Breast epithelium (tissue), 3 donors: ENCODE measurements around the gene ELMOD3.

Experiments
- POLR2A ChIP-seq: fragments of 450-650 bp; IDR thresholded peaks from one replicate; pipeline ENCODE4 v1.6.1; 2016; ENCODE audit warnings: antibody characterized with exemption, mild to moderate bottlenecking, moderate library complexity
- POLR2AphosphoS5 ChIP-seq, 3 donors: sonication (generic); formaldehyde crosslinking; IDR thresholded peaks; one replicate each; pipeline ENCODE4 v1.6.1; 2017; ENCODE audit warnings: antibody characterized with exemption in 3 of 3
- TF ChIP-seq, protein P1 (sequence below), 3 donors: fragments of 450-650 bp; IDR thresholded peaks; one replicate each; pipeline ENCODE4 v1.5.1; 2016 to 2017; ENCODE audit warnings: antibody characterized with exemption in 3 of 3, mild to moderate bottlenecking in 3 of 3, moderate library complexity in 3 of 3

DNA sequence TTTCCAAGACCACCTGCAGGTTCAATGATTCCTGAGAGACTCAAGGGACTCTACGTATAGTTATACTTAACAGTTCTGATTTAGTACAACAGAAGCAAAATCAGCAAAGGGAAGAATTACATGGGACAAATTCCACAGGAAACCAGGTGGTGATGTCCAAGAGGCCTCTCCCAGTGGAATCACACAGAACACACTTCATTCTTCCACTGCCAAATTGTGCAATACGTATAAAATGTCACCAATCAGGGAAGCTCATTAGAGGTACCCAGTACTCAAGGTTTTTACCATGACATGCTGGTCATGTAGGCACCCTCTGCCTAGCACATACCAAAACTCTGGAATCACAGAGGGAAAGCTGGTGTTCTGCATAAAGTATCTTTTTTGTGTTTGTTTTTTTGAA, 33.2 kb downstream of the ELMOD3 start:
- TF ChIP-seq, protein P1, sequence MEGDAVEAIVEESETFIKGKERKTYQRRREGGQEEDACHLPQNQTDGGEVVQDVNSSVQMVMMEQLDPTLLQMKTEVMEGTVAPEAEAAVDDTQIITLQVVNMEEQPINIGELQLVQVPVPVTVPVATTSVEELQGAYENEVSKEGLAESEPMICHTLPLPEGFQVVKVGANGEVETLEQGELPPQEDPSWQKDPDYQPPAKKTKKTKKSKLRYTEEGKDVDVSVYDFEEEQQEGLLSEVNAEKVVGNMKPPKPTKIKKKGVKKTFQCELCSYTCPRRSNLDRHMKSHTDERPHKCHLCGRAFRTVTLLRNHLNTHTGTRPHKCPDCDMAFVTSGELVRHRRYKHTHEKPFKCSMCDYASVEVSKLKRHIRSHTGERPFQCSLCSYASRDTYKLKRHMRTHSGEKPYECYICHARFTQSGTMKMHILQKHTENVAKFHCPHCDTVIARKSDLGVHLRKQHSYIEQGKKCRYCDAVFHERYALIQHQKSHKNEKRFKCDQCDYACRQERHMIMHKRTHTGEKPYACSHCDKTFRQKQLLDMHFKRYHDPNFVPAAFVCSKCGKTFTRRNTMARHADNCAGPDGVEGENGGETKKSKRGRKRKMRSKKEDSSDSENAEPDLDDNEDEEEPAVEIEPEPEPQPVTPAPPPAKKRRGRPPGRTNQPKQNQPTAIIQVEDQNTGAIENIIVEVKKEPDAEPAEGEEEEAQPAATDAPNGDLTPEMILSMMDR (IDR thresholded peaks at IDR 0.05): no peak
- TF ChIP-seq POLR2A (no peak), POLR2AphosphoS5 (IDR thresholded peaks at IDR 0.05) (no peak)
